Heart left ventricle (tissue), 16 donors: ENCODE measurements around the gene SH3PXD2A. TPM values are rescaled to one million over a fixed set of nuclear protein-coding genes. Genes with fewer than 3 reads are reported as not detected.

Source experiments
- ATAC-seq, 4 donors: fragments of 200-7000 bp; cut with Tn5 transposase; one replicate each; pipeline ENCODE4 v1.9.1; 2020 to 2022; ENCODE audit warnings: moderate library complexity in 4 of 4, mild to moderate bottlenecking in 3 of 4, moderate number of reproducible peaks in 1 of 4
- DNase-seq, 5 donors: peaks; one replicate each; pipeline ENCODE4 v3.0.0-alpha.2; 2020
- H3K27ac ChIP-seq, 12 donors: fragments of 200-600 bp; sonication (generic) in 4 of 12; one replicate each; pipeline versions ENCODE4 v1.5.0 to v1.8.0; 2016 to 2022; ENCODE audit warnings: mild to moderate bottlenecking in 2 of 12
- H3K27me3 ChIP-seq, 9 donors: fragments of 200-600 bp; sonication (generic) in 2 of 9; one replicate each; pipeline versions ENCODE4 v1.5.1 to v1.8.0; 2016 to 2022; ENCODE audit warnings: mild to moderate bottlenecking in 3 of 9
- H3K36me3 ChIP-seq, 9 donors: fragments of 200-600 bp; sonication (generic) in 2 of 9; one replicate each; pipeline versions ENCODE4 v1.5.0 to v1.8.0; 2018 to 2022; ENCODE audit warnings: mild to moderate bottlenecking in 2 of 9
- H3K4me1 ChIP-seq, 12 donors: fragments of 200-600 bp; sonication (generic) in 4 of 12; one replicate each; pipeline versions ENCODE4 v1.5.0 to v1.8.0; 2016 to 2022; ENCODE audit warnings: mild to moderate bottlenecking in 3 of 12
- H3K4me3 ChIP-seq, 12 donors: fragments of 200-600 bp; sonication (generic) in 4 of 12; one replicate each; pipeline versions ENCODE4 v1.5.0 to v1.8.0; 2017 to 2022; ENCODE audit warnings: mild to moderate bottlenecking in 9 of 12, moderate library complexity in 4 of 12
- H3K9me3 ChIP-seq, 12 donors: fragments of 200-600 bp; sonication (generic) in 4 of 12; one replicate each; pipeline versions ENCODE4 v1.5.0 to v1.8.0; 2016 to 2022; ENCODE audit warnings: mild to moderate bottlenecking in 1 of 12
- POLR2A ChIP-seq, 2 donors: fragments of 450-650 bp; IDR thresholded peaks; one replicate each; pipeline ENCODE4 v1.6.1; 2017; ENCODE audit warnings: antibody characterized with exemption in 2 of 2, mild to moderate bottlenecking in 2 of 2, moderate library complexity in 2 of 2
- WGBS, 4 donors: extraction: QIAGEN DNeasy Blood & Tissue Kit in 2 of 4; methylation state at CpG; one replicate each; pipeline versions ENCODE4 v1.1.5 to v1.1.7; 2013 to 2018; 5-methylcytosine and 5-hydroxymethylcytosine counted together
- intact Hi-C, 10 donors: fragments of 100-400 bp; cut with DNase I; formaldehyde crosslinking; loops; one replicate each; pipeline versions ENCODE4 v1.11.1 to v1.14.2; 2022
- polyA plus RNA-seq, 2 donors: library from polyadenylated mRNA; stranded (reverse); fragments of 200-250 nt; gene quantifications; one replicate each; pipeline ENCODE4 v1.2.3, GENCODE V29; 2013
- total RNA-seq, 9 donors: library from RNA; depleted of rRNA in 2 of 9; stranded (reverse); fragments of >200 nt in 2 of 9; fragmentation: NEBNext Ultra II Directional in 3 of 9; extraction: Animal tissue kit (Norgen Biotek cat#: 25700) in 3 of 9; gene quantifications; one replicate each; pipeline versions ENCODE4 v1.1.0 to v1.2.4, GENCODE V29; 2016 to 2023
- TF ChIP-seq, protein P1 (sequence below), 12 donors: fragments of 200-600 bp; sonication (generic) in 4 of 12; IDR thresholded peaks; one replicate each; pipeline versions ENCODE4 v1.5.0 to v1.8.0; 2018 to 2022; ENCODE audit warnings: antibody characterized with exemption in 12 of 12, mild to moderate bottlenecking in 5 of 12
- donor health status: ischemic (EF 13 %, LVEDD 7.1; RV severe dilation, severe dysfunction).
- donor health status: healthy with polysubstance abuse.
- donor health status: DM: no; HTN: yes; CAD: no.
- donor health status: DM: no; HTN: no; CAD: no.
- donor health status: ischemic (EF 25% LVEDD 6.9; RV normal size, moderate dysfunction).
- donor health status: ischemic (EF 25% LVEDD 5.7; RV mildly dilated, moderate dysfunction).
- donor health status: healthy.
- donor health status: DM: yes; HTN: yes; CAD: no.
- donor health status: ischemic (EF 35%, LVEDD 5.7; RV mildly dilated, moderate dysfunction).
- donor health status: nonischemic (EF 11% LVEDD 7.7; RV severe dilation, severe dysfunction).
- donor health status: DM: yes; HTN: yes; CAD: no.
- donor health status: PGD.
- donor health status: ischemic (EF 29% LVEDD 5.4; RV normal size, mild dysfunction).
- donor health status: nonischemic (EF 23%, LVEDD 6.1; RV moderate dilation, normal function).

SH3PXD2A gene
- total and polyA plus RNA-seq, 11 donors = 11.8 to 43.4 (median 31.1) TPM

- Histone ChIP-seq H3K4me3 (no peak overlapping the region), H3K27me3 (no peaks in the 10 kb centered on the region), H3K4me1 (peaks cover 0 to 14% (median 4%) of the 10 kb centered on the region in 12 donors), H3K27ac (no peak overlapping the region), H3K36me3 (peaks cover 0 to 43% (median 27%) of the 10 kb centered on the region in 9 donors), H3K9me3 (no peaks in the 10 kb centered on the region)
- WGBS, 4 donors = 91 to 97% (median 95%) methylated on average over 20 to 23 of the region's 23 CpGs
- intact Hi-C loops = loop anchor here in 2 of 10 donors (5.0 kb wide), 2 partner anchors 254 to 259 kb away; partner anchors contain the start of gene SH3PXD2A (in 1 of the 2)
- no peak for ATAC-seq
- no peak for DNase-seq
- TF ChIP-seq, protein P1, sequence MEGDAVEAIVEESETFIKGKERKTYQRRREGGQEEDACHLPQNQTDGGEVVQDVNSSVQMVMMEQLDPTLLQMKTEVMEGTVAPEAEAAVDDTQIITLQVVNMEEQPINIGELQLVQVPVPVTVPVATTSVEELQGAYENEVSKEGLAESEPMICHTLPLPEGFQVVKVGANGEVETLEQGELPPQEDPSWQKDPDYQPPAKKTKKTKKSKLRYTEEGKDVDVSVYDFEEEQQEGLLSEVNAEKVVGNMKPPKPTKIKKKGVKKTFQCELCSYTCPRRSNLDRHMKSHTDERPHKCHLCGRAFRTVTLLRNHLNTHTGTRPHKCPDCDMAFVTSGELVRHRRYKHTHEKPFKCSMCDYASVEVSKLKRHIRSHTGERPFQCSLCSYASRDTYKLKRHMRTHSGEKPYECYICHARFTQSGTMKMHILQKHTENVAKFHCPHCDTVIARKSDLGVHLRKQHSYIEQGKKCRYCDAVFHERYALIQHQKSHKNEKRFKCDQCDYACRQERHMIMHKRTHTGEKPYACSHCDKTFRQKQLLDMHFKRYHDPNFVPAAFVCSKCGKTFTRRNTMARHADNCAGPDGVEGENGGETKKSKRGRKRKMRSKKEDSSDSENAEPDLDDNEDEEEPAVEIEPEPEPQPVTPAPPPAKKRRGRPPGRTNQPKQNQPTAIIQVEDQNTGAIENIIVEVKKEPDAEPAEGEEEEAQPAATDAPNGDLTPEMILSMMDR (IDR thresholded peaks at IDR 0.05) = no peak
- TF ChIP-seq POLR2A (IDR thresholded peaks at IDR 0.05) = no peak
Observed at GRCh38 chr10:103603382-103603781, 252.0 kb downstream of the SH3PXD2A start.

- no peak for ATAC-seq
- H3K4me3 ChIP-seq = no peak overlapping the region
- peaks cover 0 to 43% (median 27%) of the 10 kb centered on the region in 9 donors for H3K36me3 ChIP-seq
- no peak overlapping the region for H3K27ac ChIP-seq
- H3K27me3 ChIP-seq = no peaks in the 10 kb centered on the region
- H3K9me3 ChIP-seq = no peaks in the 10 kb centered on the region
- TF ChIP-seq, protein P1 (IDR thresholded peaks at IDR 0.05) = no peak
- TF ChIP-seq POLR2A (IDR thresholded peaks at IDR 0.05) = no peak
- 92 to 96% (median 93%) methylated on average over 16 of the region's 16 CpGs for WGBS, 4 donors
- peaks cover 0 to 19% (median 4%) of the 10 kb centered on the region in 12 donors for H3K4me1 ChIP-seq
- DNase-seq = no peak
- intact Hi-C loops = loop anchor here in 2 of 10 donors (5.0 kb wide), 2 partner anchors 254 to 259 kb away; partner anchors contain the start of gene SH3PXD2A (in 1 of the 2)
Observed at GRCh38 chr10:103602852-103603155, 252.6 kb downstream of the SH3PXD2A start.

DNA sequence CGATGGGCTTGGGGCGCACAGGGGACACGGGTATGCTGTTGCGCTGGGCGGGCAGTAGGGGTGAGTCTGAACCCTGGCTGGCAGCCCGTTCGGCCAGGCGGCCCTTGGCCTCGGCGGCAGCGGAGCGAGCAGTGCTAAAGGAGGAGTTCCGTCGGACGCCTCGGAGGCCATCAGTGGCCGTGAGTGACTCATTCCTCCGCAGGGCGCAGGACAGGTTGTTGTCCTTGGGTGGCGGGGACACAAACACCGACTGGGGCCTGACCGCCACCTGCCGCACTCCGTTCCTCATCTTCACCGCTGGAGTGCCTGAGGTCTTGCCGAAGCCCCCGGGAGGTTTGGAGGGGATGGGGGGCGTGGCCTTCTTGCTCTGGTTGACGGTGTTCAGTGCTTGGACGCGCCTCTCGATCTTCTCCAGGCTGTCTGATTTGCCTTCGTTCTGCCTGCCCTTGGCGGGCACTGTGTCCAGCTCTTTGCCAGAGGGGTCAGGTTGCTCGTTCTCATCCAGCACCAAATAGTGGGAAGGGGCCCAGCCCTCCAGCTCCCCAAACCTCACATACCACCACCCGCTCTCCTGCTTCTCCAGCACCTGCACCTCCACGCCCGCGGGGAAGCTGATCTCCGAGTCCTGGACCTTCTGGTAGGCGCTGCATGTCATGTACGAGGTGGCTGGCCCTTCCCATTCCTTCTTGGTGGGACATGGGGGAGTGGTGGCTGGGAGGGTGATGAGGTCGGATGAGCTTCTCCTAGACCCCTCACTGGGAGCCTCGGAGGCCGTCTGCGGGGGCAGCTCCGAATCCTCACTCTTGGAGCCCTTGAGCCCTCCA is 253.1 kb downstream of the SH3PXD2A start:
- Histone ChIP-seq H3K36me3 (peaks cover 0 to 43% (median 27%) of the 10 kb centered on the region in 9 donors), H3K9me3 (no peaks in the 10 kb centered on the region), H3K27me3 (no peaks in the 10 kb centered on the region), H3K27ac (no peak overlapping the region), H3K4me3 (no peak overlapping the region), H3K4me1 (peaks cover 0 to 24% (median 5%) of the 10 kb centered on the region in 12 donors)
- no peak for TF ChIP-seq POLR2A (IDR thresholded peaks at IDR 0.05)
- TF ChIP-seq, protein P1 (IDR thresholded peaks at IDR 0.05) = no peak
- no peak for DNase-seq
- ATAC-seq = no peak
- intact Hi-C loops = loop anchor here in 2 of 10 donors (5.0 kb wide), 2 partner anchors 255 to 260 kb away; partner anchors contain the start of gene SH3PXD2A (in 1 of the 2)
- 92 to 94% (median 93%) methylated on average over 41 to 47 of the region's 47 CpGs for WGBS, 4 donors

DNA sequence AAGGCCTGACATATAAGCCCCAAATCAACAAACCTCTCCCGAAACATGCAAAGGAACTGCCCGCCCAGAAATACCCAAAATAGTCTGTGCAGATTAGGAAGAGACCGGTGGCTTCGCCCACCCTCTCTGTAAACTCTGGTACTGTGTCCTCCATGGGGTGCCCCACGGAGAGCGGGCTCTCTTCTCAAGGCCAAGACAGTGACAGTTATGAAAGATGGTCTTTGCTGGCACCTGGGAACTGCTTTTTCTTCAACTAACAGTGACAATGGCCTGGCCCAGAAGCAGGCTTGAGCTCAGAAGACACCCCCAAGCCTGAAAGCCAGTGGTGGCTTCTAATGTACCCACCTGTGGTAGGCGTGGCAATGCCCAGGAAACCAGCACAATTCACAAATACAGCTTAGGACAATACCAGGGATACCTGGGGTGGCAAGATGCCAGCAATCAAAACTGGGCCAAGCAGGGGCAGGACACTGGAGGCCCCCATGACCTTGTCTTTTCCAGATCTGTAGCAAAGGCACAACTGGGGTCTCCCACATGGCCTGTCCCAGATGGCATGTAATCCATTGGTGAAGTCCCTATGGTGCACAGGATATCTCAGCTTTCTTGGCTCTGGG is 254.3 kb downstream of the SH3PXD2A start:
- intact Hi-C loops = loop anchor here in 3 of 10 donors (2.0 to 5.0 kb wide), 3 partner anchors 82 to 261 kb away; partner anchors contain the start of gene SH3PXD2A (in 1 of the 3)
- H3K4me3 ChIP-seq = no peak overlapping the region
- no peaks in the 10 kb centered on the region for H3K27me3 ChIP-seq
- WGBS, 4 donors = 71 to 90% (median 81%) methylated on average over 6 to 7 of the region's 7 CpGs
- H3K9me3 ChIP-seq = no peaks in the 10 kb centered on the region
- H3K27ac ChIP-seq = no peak overlapping the region
- H3K4me1 ChIP-seq = peaks cover 0 to 35% (median 7%) of the 10 kb centered on the region in 12 donors
- DNase-seq (no peak), ATAC-seq (no peak)
- H3K36me3 ChIP-seq = peaks cover 0 to 43% (median 27%) of the 10 kb centered on the region in 9 donors
- no peak for TF ChIP-seq POLR2A (IDR thresholded peaks at IDR 0.05)
- TF ChIP-seq, protein P1 (IDR thresholded peaks at IDR 0.05) = no peak
